ENCODE data around the gene SVOPL. TPM values are rescaled to one million over a fixed set of nuclear protein-coding genes. Genes with fewer than 3 reads are reported as not detected.

The SVOPL gene
- total and polyA plus RNA-seq, 10 of the 15 experiments (the other 5 are each of a cell fraction or from before 2014, with no cell fraction given), result 0.15 TPM; not detected in 9

DNA sequence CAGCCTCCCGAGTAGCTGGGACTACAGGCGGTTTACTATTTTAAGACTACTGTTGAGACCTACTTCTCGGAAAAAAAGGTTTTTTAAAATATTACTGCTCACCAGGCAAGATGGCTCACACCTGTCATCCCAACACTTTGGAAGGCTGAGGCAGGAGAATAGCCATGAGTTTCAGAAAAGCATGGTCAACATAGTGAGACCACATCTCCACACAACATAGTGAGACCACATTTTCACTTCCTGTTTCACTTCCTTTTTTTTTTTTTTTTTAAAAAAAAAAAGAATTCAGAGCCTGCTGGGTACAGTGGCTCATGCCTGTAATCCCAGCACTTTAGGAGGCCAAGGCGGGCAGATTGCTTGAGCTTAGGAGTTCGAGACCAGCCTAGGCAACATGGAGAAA lies 46.5 kb downstream of the SVOPL start:
- SMC1A ChIA-PET (ENCODE audit: uncharacterized antibody, unreplicated experiment), result no interaction called here
- Histone ChIP-seq H3K4me1 (ENCODE audit: control insufficient read depth, insufficient read depth, low read length) (no peaks in the 10 kb centered on the region), H4K20me1 (ENCODE audit: control insufficient read depth, insufficient read depth) (no peaks in the 10 kb centered on the region), H3K79me2 (ENCODE audit: control insufficient read depth, insufficient read depth, low read length) (no peaks in the 10 kb centered on the region), H2AFZ (ENCODE audit: control insufficient read depth, low read depth, low read length) (no peak overlapping the region), H3K27me3 (replicated peaks in 1 of 2; ENCODE audit: control insufficient read depth in 2 of 2, insufficient read depth in 2 of 2, low read length in 1 of 2) (no peaks in the 10 kb centered on the region), H3K36me3 (ENCODE audit: control insufficient read depth in 2 of 2, insufficient read depth in 2 of 2, low read length in 1 of 2) (no peaks in the 10 kb centered on the region), H3K4me2 (ENCODE audit: control insufficient read depth, insufficient read depth) (no peak overlapping the region), H3K4me3 (no peak overlapping the region), H3K9ac (ENCODE audit: control insufficient read depth, insufficient read depth, low read length) (no peak overlapping the region), H3K9me3 (replicated peaks; ENCODE audit: control insufficient read depth, insufficient read depth, low read length) (no peaks in the 10 kb centered on the region; the same call in 2 of the 3 replicates), H3K27ac (ENCODE audit: control insufficient read depth, insufficient read depth) (no peak overlapping the region)
- RAD21 ChIA-PET (ENCODE audit: unreplicated experiment), result no interaction called here
- in situ Hi-C loops (cut with MboI), result no loop called here
- CTCF ChIA-PET, result interaction anchor here (0.6 kb wide), 2 partner anchors 50 to 204 kb away, joined by 4 to 5 read pairs; no protein-coding TSS in a partner anchor
- BruUV-seq (replicated peaks), result no TSS peak
- FAIRE-seq, result no peak
- TF ChIP-seq SPI1 (IDR thresholded peaks at IDR 0.05; ENCODE audit: borderline replicate concordance, insufficient read depth, low read depth, low read length), result peak; percentile 75
- TF ChIP-seq ZNF217 (IDR thresholded peaks at IDR 0.05), result no peak
- POLR2A ChIA-PET, result interaction anchor here (0.7 kb wide), 1 partner anchor 395 kb away, joined by 3 read pairs; no protein-coding TSS in a partner anchor
- no peak for DNase-seq (ENCODE audit: low read depth, low spot score)
- 31% methylated on average over 5 of the region's 5 CpGs for WGBS (ENCODE audit: insufficient coverage, insufficient replicate concordance, low lambda C conversion rate, missing lambda C conversion rate)
- ATAC-seq, result peak; percentile 49
- intact Hi-C loops (cut with micrococcal nuclease; ENCODE audit: unreplicated experiment), result no loop called here

DNA sequence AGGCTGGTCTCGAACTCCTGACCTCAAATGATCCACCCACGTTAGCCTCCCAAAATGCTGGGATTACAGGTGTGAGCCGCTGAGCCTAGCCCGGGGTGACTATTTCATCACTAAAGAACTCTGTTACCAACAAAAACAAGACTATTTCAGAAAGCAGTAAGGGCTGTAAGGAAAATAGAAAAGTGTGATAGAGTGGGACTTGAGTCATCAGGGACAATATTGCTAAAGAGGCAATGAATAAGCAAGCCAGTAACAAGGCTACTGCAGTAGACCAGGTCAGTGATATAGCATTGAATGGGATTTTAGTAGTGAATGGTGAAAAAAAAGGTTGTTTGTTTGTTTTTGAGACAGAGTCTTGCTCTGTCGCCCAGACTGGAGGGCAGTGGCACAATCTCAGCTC lies 51.7 kb downstream of the SVOPL start:
- in situ Hi-C loops (cut with MboI) (no loop called here), intact Hi-C loops (cut with micrococcal nuclease; ENCODE audit: unreplicated experiment) (no loop called here)
- Histone ChIP-seq H2AFZ (ENCODE audit: control insufficient read depth, low read depth, low read length) (no peak overlapping the region), H3K36me3 (ENCODE audit: control insufficient read depth in 2 of 2, insufficient read depth in 2 of 2, low read length in 1 of 2) (no peaks in the 10 kb centered on the region), H3K4me3 (no peak overlapping the region), H3K79me2 (ENCODE audit: control insufficient read depth, insufficient read depth, low read length) (no peaks in the 10 kb centered on the region), H3K27ac (ENCODE audit: control insufficient read depth, insufficient read depth) (no peak overlapping the region), H3K4me2 (ENCODE audit: control insufficient read depth, insufficient read depth) (no peak overlapping the region), H3K4me1 (ENCODE audit: control insufficient read depth, insufficient read depth, low read length) (no peaks in the 10 kb centered on the region), H3K27me3 (replicated peaks in 1 of 2; ENCODE audit: control insufficient read depth in 2 of 2, insufficient read depth in 2 of 2, low read length in 1 of 2) (no peaks in the 10 kb centered on the region), H3K9me3 (replicated peaks; ENCODE audit: control insufficient read depth, insufficient read depth, low read length) (no peaks in the 10 kb centered on the region; the same call in 2 of the 3 replicates), H3K9ac (ENCODE audit: control insufficient read depth, insufficient read depth, low read length) (no peak overlapping the region), H4K20me1 (ENCODE audit: control insufficient read depth, insufficient read depth) (no peaks in the 10 kb centered on the region)
- ATAC-seq (no peak), DNase-seq (ENCODE audit: low read depth, low spot score) (no peak), FAIRE-seq (no peak)
- RAD21 ChIA-PET (ENCODE audit: unreplicated experiment), result no interaction called here
- POLR2A ChIA-PET, result no interaction called here
- WGBS (ENCODE audit: insufficient coverage, insufficient replicate concordance, low lambda C conversion rate, missing lambda C conversion rate), result 44% methylated on average over 5 of the region's 5 CpGs
- CTCF ChIA-PET, result no interaction called here
- SMC1A ChIA-PET (ENCODE audit: uncharacterized antibody, unreplicated experiment), result no interaction called here
- BruUV-seq (replicated peaks), result no TSS peak
- TF ChIP-seq CBX3 (IDR thresholded peaks at IDR 0.05; ENCODE audit: borderline replicate concordance, low read depth) (no peak), WRNIP1 (IDR thresholded peaks at IDR 0.05; ENCODE audit: borderline replicate concordance, low read depth, low read length) (no peak)
